SK-N-SH (cell line): ENCODE results near the gene DGKZ. TPM values are rescaled to one million over a fixed set of nuclear protein-coding genes. Genes with fewer than 3 reads are reported as not detected.

Experiments
- CTCF ChIA-PET: fragments of 300-600, 350-600 bp; formaldehyde crosslinking; extraction: SDS; loops from one replicate; lab custom pipeline; 2021; lab: Yijun Ruan, JAX
- POLR2A ChIA-PET: fragments of 350-600 bp; sonication (Branson Sonifier 250); formaldehyde crosslinking; extraction: SDS; loops from one replicate; lab custom pipeline; 2020; ENCODE audit warnings: antibody characterized with exemption, inconsistent platforms; lab: Yijun Ruan, JAX
- DNase-seq: peaks from one replicate; pipeline ENCODE4 v3.0.0; 2012
- H2AFZ ChIP-seq: fragments of 200-600 bp; sonication (generic); 2 replicates; pipeline ENCODE4 v1.8.1; 2016; ENCODE audit warnings: antibody characterized with exemption, mild to moderate bottlenecking, low read depth
- H3F3A ChIP-seq: fragments of 200-600 bp; sonication (generic); replicated peaks from 2 replicates; pipeline ENCODE3; 2016; ENCODE audit warnings: antibody characterized with exemption, mild to moderate bottlenecking; ENCODE audit not compliant: insufficient read depth
- H3K27ac ChIP-seq, 2 experiments: fragments of 200-500 bp in 1 of 2; fragments of 200-600 bp in 1 of 2; sonication (Bioruptor generic) in 1 of 2; sonication (generic), shearing (Covaris generic) in 1 of 2; 2 replicates each; pipeline versions ENCODE4 v1.5.1 to v1.6.1; 2014 to 2016; ENCODE audit warnings: low read depth in 2 of 2, inconsistent platforms in 1 of 2, low read length in 1 of 2, mild to moderate bottlenecking in 1 of 2, mixed read lengths in 1 of 2
- H3K27me3 ChIP-seq: fragments of 200-600 bp; sonication (generic), shearing (Covaris generic); 2 replicates; pipeline ENCODE4 v1.6.1; 2016; ENCODE audit warnings: mixed run types; ENCODE audit not compliant: insufficient read depth
- H3K36me3 ChIP-seq, 2 experiments: fragments of 200-500 bp in 1 of 2; fragments of 200-600 bp in 1 of 2; sonication (Bioruptor generic) in 1 of 2; sonication (generic) in 1 of 2; replicated peaks in 1 of 2; 2 replicates each; pipeline versions ENCODE3 to v1.5.1; 2014 to 2016; ENCODE audit warnings: low read length in 1 of 2, mild to moderate bottlenecking in 1 of 2; ENCODE audit not compliant: insufficient read depth in 2 of 2, control insufficient read depth in 1 of 2
- H3K4me1 ChIP-seq, 2 experiments: fragments of 200-500 bp in 1 of 2; fragments of 200-600 bp in 1 of 2; sonication (Bioruptor generic) in 1 of 2; sonication (generic), shearing (Covaris generic) in 1 of 2; 2 replicates each; pipeline versions ENCODE4 v1.5.1 to v1.6.1; 2014 to 2016; ENCODE audit warnings: low read depth in 1 of 2, low read length in 1 of 2, mixed run types in 1 of 2; ENCODE audit not compliant: insufficient read depth in 2 of 2, control insufficient read depth in 1 of 2
- H3K4me2 ChIP-seq: fragments of 200-600 bp; sonication (generic), shearing (Covaris generic); 2 replicates; pipeline ENCODE4 v1.6.1; 2017; ENCODE audit warnings: mixed run types
- H3K4me3 ChIP-seq, 2 experiments: fragments of 200-500 bp in 1 of 2; fragments of 200-600 bp in 1 of 2; sonication (Bioruptor generic) in 1 of 2; sonication (generic), shearing (Covaris generic) in 1 of 2; 2 replicates each; pipeline versions ENCODE4 v1.5.1 to v1.8.1; 2014 to 2016; ENCODE audit warnings: low read depth in 2 of 2, inconsistent platforms in 1 of 2, low read length in 1 of 2, mild to moderate bottlenecking in 1 of 2, mixed read lengths in 1 of 2, moderate library complexity in 1 of 2
- H3K79me2 ChIP-seq: fragments of 200-600 bp; sonication (generic); 2 replicates; pipeline ENCODE4 v1.8.1; 2017; ENCODE audit warnings: mild to moderate bottlenecking; ENCODE audit not compliant: insufficient read depth
- H3K9ac ChIP-seq: fragments of 200-600 bp; sonication (generic); 2 replicates; pipeline ENCODE4 v1.6.1; 2017; ENCODE audit warnings: mixed run types
- H3K9me2 ChIP-seq: fragments of 200-600 bp; sonication (generic); 2 replicates; pipeline ENCODE4 v1.6.1; 2017; ENCODE audit warnings: mixed run types
- H3K9me3 ChIP-seq: fragments of 200-600 bp; sonication (generic); 2 replicates; pipeline ENCODE4 v1.6.1; 2017; ENCODE audit warnings: mixed run types, mild to moderate bottlenecking, moderate library complexity
- H4K20me1 ChIP-seq: fragments of 200-600 bp; sonication (generic); 2 replicates; pipeline ENCODE4 v1.6.1; 2017; ENCODE audit warnings: mild to moderate bottlenecking, mixed run types; ENCODE audit not compliant: insufficient read depth
- EZH2phosphoT487 ChIP-seq: fragments of 200-600 bp; sonication (generic); IDR thresholded peaks from 2 replicates; pipeline ENCODE4 v1.6.1; 2017; ENCODE audit warnings: low read depth, mixed run types, mild to moderate bottlenecking, antibody characterized with exemption, moderate library complexity, borderline replicate concordance
- FOXJ3 ChIP-seq: sonication (generic); formaldehyde crosslinking; IDR thresholded peaks from 2 replicates; pipeline ENCODE4 v1.5.1; 2020; ENCODE audit warnings: mild to moderate bottlenecking, missing genetic modification reagents
- MEF2A ChIP-seq: IDR thresholded peaks from 2 replicates; pipeline ENCODE4 v1.4.0; 2012; ENCODE audit warnings: low read depth, borderline replicate concordance
- MXI1 ChIP-seq: IDR thresholded peaks from 2 replicates; pipeline ENCODE4 v1.6.1; 2012; ENCODE audit warnings: mild to moderate bottlenecking, low read depth, low read length, improper control_type of control experiment
- NFIC ChIP-seq: IDR thresholded peaks from 2 replicates; pipeline ENCODE4 v1.4.0; 2012; ENCODE audit warnings: borderline replicate concordance
- RAD21 ChIP-seq: IDR thresholded peaks from 2 replicates; pipeline ENCODE4 v1.6.1; 2012; ENCODE audit warnings: mild to moderate bottlenecking, low read length
- SIN3A ChIP-seq: IDR thresholded peaks from 2 replicates; pipeline ENCODE4 v1.6.1; 2012; ENCODE audit warnings: low read depth, mild to moderate bottlenecking, low read length, moderate library complexity, borderline replicate concordance
- TAF1 ChIP-seq: IDR thresholded peaks from 2 replicates; pipeline ENCODE4 v1.6.1; 2012; ENCODE audit warnings: low read depth, mild to moderate bottlenecking, low read length, moderate library complexity, borderline replicate concordance
- TEAD4 ChIP-seq: IDR thresholded peaks from 2 replicates; pipeline ENCODE4 v1.4.0; 2012; ENCODE audit warnings: mild to moderate bottlenecking, borderline replicate concordance; ENCODE audit not compliant: insufficient read depth
- WGBS: methylation state at CpG from one replicate; pipeline ENCODE4 v1.1.6; 2017; ENCODE audit warnings: low lambda C conversion rate; 5-methylcytosine and 5-hydroxymethylcytosine counted together
- polyA plus RNA-seq, 3 experiments: library from polyadenylated mRNA; depleted of rRNA; stranded (reverse); fragments of >200 nt; gene quantifications; 2 replicates each; pipeline ENCODE4 v1.2.3, GENCODE V29; 2012
- TF ChIP-seq, protein P1 (sequence below): fragments of 200-600 bp; sonication (generic); IDR thresholded peaks from 2 replicates; pipeline ENCODE4 v1.6.1; 2017; ENCODE audit warnings: antibody characterized with exemption, mild to moderate bottlenecking, moderate library complexity
- TF ChIP-seq, protein P2 (sequence below): IDR thresholded peaks from 2 replicates; pipeline ENCODE4 v1.6.1; 2012; ENCODE audit warnings: mild to moderate bottlenecking, low read depth, low read length, moderate library complexity

Gene DGKZ
- polyA plus RNA-seq, 1 of the 3 experiments (the other 2 are of a cell fraction): 33.2 TPM

DNA sequence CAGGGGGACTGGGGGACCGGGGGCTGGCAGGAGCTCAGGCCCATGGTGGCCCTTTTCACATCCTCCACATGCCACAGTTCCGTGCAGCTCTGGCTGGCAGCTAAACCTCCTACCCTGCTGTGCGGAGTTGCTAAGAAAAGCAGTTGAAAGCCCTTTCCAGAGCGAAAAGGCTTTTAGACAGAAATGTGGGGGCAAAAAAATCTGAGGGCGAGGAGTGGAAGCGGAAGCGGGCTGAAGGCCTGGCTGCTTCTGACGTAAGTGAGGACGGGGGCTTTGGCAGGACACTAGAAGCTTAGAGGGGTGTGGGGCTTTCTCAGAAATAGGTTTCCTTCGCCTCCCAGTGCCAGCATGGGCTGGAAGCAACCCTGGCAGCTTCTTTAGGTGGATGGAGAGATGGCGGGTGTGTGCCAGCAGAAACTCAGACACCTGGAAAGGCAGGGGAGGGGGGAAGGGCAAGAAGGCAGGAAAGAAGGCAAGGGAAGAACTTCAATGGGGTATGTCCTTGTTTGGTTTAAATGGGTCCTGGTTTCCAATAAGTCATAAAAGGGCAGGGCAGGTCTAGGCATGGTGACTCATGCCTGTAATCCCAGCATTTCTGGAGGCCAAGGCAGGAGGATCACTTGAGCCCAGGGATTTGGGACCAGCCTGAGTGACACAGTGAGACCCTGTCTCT lies 11.2 kb upstream of the DGKZ start:
- no peaks in the 10 kb centered on the region for H3K9me3 ChIP-seq
- WGBS: 93% methylated on average over 11 of the region's 11 CpGs
- no peaks in the 10 kb centered on the region for H4K20me1 ChIP-seq
- H3K9ac ChIP-seq: no peak overlapping the region
- no peak for DNase-seq
- H3K4me2 ChIP-seq: no peak overlapping the region
- H3K4me3 ChIP-seq: no peak overlapping the region
- no peak overlapping the region for H3K27ac ChIP-seq
- peaks cover 11 to 20% of the 10 kb centered on the region in 2 experiments; a peak in 3 of 4 replicates for H3K4me1 ChIP-seq
- no peaks in the 10 kb centered on the region for H3K79me2 ChIP-seq
- ChIA-PET CTCF (interaction anchor here (0.9 to 3.7 kb wide), 3 partner anchors 14 to 39 kb away, joined by 4 to 11 read pairs (median 4); no protein-coding TSS in a partner anchor), POLR2A (no interaction called here)
- TF ChIP-seq TAF1: no peak
- no peaks in the 10 kb centered on the region for H3K36me3 ChIP-seq
- peaks cover 10% of the 10 kb centered on the region for H3K27me3 ChIP-seq
- H3K9me2 ChIP-seq: no peaks in the 10 kb centered on the region
- H3F3A ChIP-seq: no peaks in the 10 kb centered on the region
- H2AFZ ChIP-seq: no peak overlapping the region

DNA sequence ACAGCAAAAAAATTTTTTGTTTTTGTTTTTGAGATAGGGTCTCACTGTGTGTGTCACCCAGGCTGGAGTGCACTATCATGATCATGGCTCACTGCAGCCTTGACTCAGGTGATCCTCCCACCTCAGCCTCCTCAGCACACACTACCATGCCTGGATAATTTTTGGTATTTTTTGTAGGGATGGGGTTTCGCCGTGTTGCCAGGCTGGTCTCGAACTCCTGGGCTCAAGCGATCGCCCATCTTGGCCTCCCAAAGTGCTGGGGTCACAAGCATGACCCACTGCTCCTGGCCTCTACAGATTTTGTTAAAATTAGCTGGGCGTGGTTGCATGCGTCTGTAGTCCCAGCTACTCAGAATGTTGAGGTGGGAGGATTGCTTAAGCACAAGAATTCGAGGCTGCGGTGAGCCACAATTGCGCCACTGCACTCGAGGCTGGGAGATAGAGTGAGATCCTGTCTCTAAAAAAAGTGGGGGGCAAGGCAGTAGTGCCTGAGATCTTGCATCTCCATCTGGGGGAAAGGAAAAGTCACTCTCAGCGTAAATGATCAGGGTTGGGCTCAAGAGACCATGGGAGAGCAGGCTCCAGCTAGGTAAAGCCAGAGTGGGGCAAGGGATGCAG lies 10.6 kb upstream of the DGKZ start:
- 91% methylated on average over 12 of the region's 12 CpGs for whole genome bisulfite sequencing
- no peak overlapping the region for H3K27ac ChIP-seq
- CTCF ChIA-PET: interaction anchor here (0.7 to 3.7 kb wide), 3 partner anchors 9 to 28 kb away, joined by 3 to 11 read pairs (median 3); no protein-coding TSS in a partner anchor
- no peaks in the 10 kb centered on the region for H3F3A ChIP-seq
- DNase-seq: no peak
- POLR2A ChIA-PET: no interaction called here
- H3K9ac ChIP-seq: no peak overlapping the region
- no peaks in the 10 kb centered on the region for H3K9me2 ChIP-seq
- TF ChIP-seq TEAD4: no peak
- TF ChIP-seq NFIC: no peak
- TF ChIP-seq SIN3A: no peak
- H3K36me3 ChIP-seq: no peaks in the 10 kb centered on the region
- no peaks in the 10 kb centered on the region for H3K79me2 ChIP-seq
- peaks cover 11 to 14% of the 10 kb centered on the region in 2 experiments; a peak in 3 of 4 replicates for H3K4me1 ChIP-seq
- H3K27me3 ChIP-seq: peaks cover 10% of the 10 kb centered on the region
- no peaks in the 10 kb centered on the region for H3K9me3 ChIP-seq
- no peak overlapping the region for H3K4me3 ChIP-seq
- H3K4me2 ChIP-seq: no peak overlapping the region
- no peak overlapping the region for H2AFZ ChIP-seq
- no peaks in the 10 kb centered on the region for H4K20me1 ChIP-seq

DNA sequence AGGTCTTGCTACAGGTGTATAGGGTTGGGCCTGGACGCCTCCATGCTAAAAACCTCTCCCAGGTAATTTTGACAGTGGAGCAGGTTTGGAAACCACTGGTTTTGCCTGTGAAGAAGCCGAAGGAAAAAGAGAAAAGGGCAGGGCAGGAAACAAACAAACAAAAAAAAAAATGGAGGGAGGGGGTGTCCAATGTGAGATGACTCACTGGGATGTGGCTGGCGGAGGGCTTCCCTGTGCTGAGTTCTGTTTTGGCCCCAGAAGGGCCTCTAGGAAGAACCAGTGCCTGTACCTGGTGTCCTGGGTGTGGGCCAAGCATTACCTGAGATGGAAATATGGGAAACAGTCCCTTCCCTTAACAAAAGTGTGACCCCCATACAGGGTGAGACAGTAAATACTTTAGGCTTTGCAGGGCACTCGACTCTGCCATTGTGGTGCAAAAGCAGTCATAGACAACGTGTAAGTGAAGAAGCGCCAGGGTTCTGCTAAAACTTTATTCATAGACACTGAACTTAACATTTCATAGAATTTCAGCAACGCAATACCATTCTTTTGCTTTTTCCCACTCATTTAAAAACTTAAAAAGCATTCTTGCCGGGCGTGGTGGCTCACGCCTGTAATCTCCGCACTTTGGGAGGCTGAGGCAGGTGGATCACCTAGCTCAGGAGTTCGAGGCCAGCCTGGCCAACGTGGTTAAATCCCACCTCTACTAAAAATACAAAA lies 9.5 kb upstream of the DGKZ start:
- Histone ChIP-seq H2AFZ (no peak overlapping the region), H3K79me2 (no peaks in the 10 kb centered on the region), H3K4me1 (peaks cover 11 to 13% of the 10 kb centered on the region in 2 experiments; a peak in 3 of 4 replicates), H4K20me1 (no peaks in the 10 kb centered on the region), H3K27me3 (no peaks in the 10 kb centered on the region; the same call in 1 of the 2 replicates), H3K36me3 (no peaks in the 10 kb centered on the region), H3K4me2 (no peak overlapping the region), H3K4me3 (no peak overlapping the region), H3K9ac (no peak overlapping the region), H3K9me3 (no peaks in the 10 kb centered on the region), H3F3A (no peaks in the 10 kb centered on the region), H3K9me2 (no peaks in the 10 kb centered on the region), H3K27ac (no peak overlapping the region)
- no peak for DNase-seq
- ChIA-PET CTCF (interaction anchor here (1.0 to 3.7 kb wide), 3 partner anchors 8 to 29 kb away, joined by 3 to 19 read pairs (median 11); no protein-coding TSS in a partner anchor), POLR2A (no interaction called here)
- TF ChIP-seq FOXJ3 (CRISPR knock-in tag) (no peak), EZH2phosphoT487 (no peak), RAD21 (no peak), TAF1 (no peak), MEF2A (no peak), MXI1 (no peak)
- TF ChIP-seq, protein P1, sequence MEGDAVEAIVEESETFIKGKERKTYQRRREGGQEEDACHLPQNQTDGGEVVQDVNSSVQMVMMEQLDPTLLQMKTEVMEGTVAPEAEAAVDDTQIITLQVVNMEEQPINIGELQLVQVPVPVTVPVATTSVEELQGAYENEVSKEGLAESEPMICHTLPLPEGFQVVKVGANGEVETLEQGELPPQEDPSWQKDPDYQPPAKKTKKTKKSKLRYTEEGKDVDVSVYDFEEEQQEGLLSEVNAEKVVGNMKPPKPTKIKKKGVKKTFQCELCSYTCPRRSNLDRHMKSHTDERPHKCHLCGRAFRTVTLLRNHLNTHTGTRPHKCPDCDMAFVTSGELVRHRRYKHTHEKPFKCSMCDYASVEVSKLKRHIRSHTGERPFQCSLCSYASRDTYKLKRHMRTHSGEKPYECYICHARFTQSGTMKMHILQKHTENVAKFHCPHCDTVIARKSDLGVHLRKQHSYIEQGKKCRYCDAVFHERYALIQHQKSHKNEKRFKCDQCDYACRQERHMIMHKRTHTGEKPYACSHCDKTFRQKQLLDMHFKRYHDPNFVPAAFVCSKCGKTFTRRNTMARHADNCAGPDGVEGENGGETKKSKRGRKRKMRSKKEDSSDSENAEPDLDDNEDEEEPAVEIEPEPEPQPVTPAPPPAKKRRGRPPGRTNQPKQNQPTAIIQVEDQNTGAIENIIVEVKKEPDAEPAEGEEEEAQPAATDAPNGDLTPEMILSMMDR: no peak
- TF ChIP-seq, protein P2, sequence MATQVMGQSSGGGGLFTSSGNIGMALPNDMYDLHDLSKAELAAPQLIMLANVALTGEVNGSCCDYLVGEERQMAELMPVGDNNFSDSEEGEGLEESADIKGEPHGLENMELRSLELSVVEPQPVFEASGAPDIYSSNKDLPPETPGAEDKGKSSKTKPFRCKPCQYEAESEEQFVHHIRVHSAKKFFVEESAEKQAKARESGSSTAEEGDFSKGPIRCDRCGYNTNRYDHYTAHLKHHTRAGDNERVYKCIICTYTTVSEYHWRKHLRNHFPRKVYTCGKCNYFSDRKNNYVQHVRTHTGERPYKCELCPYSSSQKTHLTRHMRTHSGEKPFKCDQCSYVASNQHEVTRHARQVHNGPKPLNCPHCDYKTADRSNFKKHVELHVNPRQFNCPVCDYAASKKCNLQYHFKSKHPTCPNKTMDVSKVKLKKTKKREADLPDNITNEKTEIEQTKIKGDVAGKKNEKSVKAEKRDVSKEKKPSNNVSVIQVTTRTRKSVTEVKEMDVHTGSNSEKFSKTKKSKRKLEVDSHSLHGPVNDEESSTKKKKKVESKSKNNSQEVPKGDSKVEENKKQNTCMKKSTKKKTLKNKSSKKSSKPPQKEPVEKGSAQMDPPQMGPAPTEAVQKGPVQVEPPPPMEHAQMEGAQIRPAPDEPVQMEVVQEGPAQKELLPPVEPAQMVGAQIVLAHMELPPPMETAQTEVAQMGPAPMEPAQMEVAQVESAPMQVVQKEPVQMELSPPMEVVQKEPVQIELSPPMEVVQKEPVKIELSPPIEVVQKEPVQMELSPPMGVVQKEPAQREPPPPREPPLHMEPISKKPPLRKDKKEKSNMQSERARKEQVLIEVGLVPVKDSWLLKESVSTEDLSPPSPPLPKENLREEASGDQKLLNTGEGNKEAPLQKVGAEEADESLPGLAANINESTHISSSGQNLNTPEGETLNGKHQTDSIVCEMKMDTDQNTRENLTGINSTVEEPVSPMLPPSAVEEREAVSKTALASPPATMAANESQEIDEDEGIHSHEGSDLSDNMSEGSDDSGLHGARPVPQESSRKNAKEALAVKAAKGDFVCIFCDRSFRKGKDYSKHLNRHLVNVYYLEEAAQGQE: no peak
- 93% methylated on average over 13 of the region's 13 CpGs for WGBS
